Measurements from ENCODE around the gene PNKP.

PNKP gene

GRCh38 chr19:49877020-49877878, 9.9 kb upstream of the PNKP start, which contains the start of the genes AKT1S1 and TBC1D17:
Gene AKT1S1 (minus strand): TSS chr19:49877355. CDS start chr19:49873295, 4,060 bp downstream.
Gene TBC1D17 (plus strand): TSS chr19:49877702. CDS start chr19:49877724, 22 bp downstream.
- ChIA-PET CTCF (no interaction called here), POLR2A (interaction anchor here (0.8 to 3.5 kb wide), 14 partner anchors 9 to 201 kb away, joined by 3 to 26 read pairs (median 6); partner anchors contain the start of genes ATF5, FUZ, NUP62 and PTOV1)
- TF ChIP-seq PKNOX1 (IDR thresholded peaks at IDR 0.05): no peak
- peak; percentile 100 for TF ChIP-seq FOXK2 (IDR thresholded peaks at IDR 0.05)
- no peak for TF ChIP-seq TARDBP (IDR thresholded peaks at IDR 0.05)
- no peak for TF ChIP-seq ARNT (IDR thresholded peaks at IDR 0.05)
- TF ChIP-seq L3MBTL2 (conservative IDR thresholded peaks at IDR 0.05): peak; percentile 24
- TF ChIP-seq ELF4 (IDR thresholded peaks at IDR 0.05): peak; percentile 45; the same call in 1 of the 2 replicates
- peak; percentile 90 for DNase-seq (ENCODE audit: extremely low spot score)

- TF ChIP-seq L3MBTL2 (conservative IDR thresholded peaks at IDR 0.05) (peak; percentile 64), PKNOX1 (IDR thresholded peaks at IDR 0.05) (peak; percentile 68), ARNT (IDR thresholded peaks at IDR 0.05) (no peak)
- ChIA-PET CTCF (no interaction called here), POLR2A (interaction anchor here (0.7 to 3.5 kb wide), 16 partner anchors 8 to 200 kb away, joined by 3 to 26 read pairs (median 4); partner anchors contain the start of genes ATF5, FUZ, NUP62 and PTOV1)
- peak; percentile 80 for DNase-seq (ENCODE audit: extremely low spot score)
These were observed 9.1 kb upstream of the PNKP start for GRCh38 chr19:49876422-49877019.

- ChIA-PET CTCF (interaction anchor here (0.6 kb wide), 1 partner anchor 371 kb away, joined by 4 read pairs; no protein-coding TSS in a partner anchor), POLR2A (interaction anchor here (0.7 to 3.5 kb wide), 12 partner anchors 7 to 68 kb away, joined by 3 to 26 read pairs (median 10); partner anchors contain the start of genes ATF5, FUZ, NUP62 and PTOV1)
- peak; percentile 57 for DNase-seq (ENCODE audit: extremely low spot score)
- no peak for TF ChIP-seq PKNOX1 (IDR thresholded peaks at IDR 0.05)
- no peak for TF ChIP-seq SP1 (IDR thresholded peaks at IDR 0.05)
- TF ChIP-seq ARNT (IDR thresholded peaks at IDR 0.05): no peak
- TF ChIP-seq FOXK2 (IDR thresholded peaks at IDR 0.05): no peak
- TF ChIP-seq FOXM1 (IDR thresholded peaks at IDR 0.05; ENCODE audit: borderline replicate concordance): no peak
- TF ChIP-seq NFRKB (IDR thresholded peaks at IDR 0.05): no peak
- no peak for TF ChIP-seq CTBP1 (IDR thresholded peaks at IDR 0.05; ENCODE audit: borderline replicate concordance)
- no peak for TF ChIP-seq FOXA1 (IDR thresholded peaks at IDR 0.05)
- TF ChIP-seq ZNF384 (IDR thresholded peaks at IDR 0.05): no peak
- no peak for TF ChIP-seq L3MBTL2 (conservative IDR thresholded peaks at IDR 0.05)
- TF ChIP-seq SUZ12 (IDR thresholded peaks at IDR 0.05): no peak
- no peak for TF ChIP-seq LEF1 (IDR thresholded peaks at IDR 0.05; ENCODE audit: borderline replicate concordance)
- TF ChIP-seq HDGF (IDR thresholded peaks at IDR 0.05; ENCODE audit: borderline replicate concordance): no peak
- TF ChIP-seq BHLHE40 (IDR thresholded peaks at IDR 0.05; ENCODE audit: borderline replicate concordance): no peak
- TF ChIP-seq ELF4 (IDR thresholded peaks at IDR 0.05): no peak
- no peak for TF ChIP-seq TARDBP (IDR thresholded peaks at IDR 0.05)
These were observed 8.6 kb upstream of the PNKP start for GRCh38 chr19:49875857-49876421.

GRCh38 chr19:49875177-49875576, 7.8 kb upstream of the PNKP start:
- ChIA-PET POLR2A (interaction anchor here (1.4 to 3.5 kb wide), 3 partner anchors 11 to 62 kb away, joined by 3 to 26 read pairs (median 14); partner anchors contain the start of gene FUZ), CTCF (no interaction called here)
- TF ChIP-seq HDGF (IDR thresholded peaks at IDR 0.05; ENCODE audit: borderline replicate concordance) (no peak), BHLHE40 (IDR thresholded peaks at IDR 0.05; ENCODE audit: borderline replicate concordance) (no peak), SUZ12 (IDR thresholded peaks at IDR 0.05) (no peak), ELF4 (IDR thresholded peaks at IDR 0.05) (no peak)
- no peak for DNase-seq (ENCODE audit: extremely low spot score)

- DNase-seq (ENCODE audit: extremely low spot score): no peak
- TF ChIP-seq ZNF384 (IDR thresholded peaks at IDR 0.05): no peak
- ChIA-PET POLR2A (interaction anchor here (3.5 kb wide), 1 partner anchor 62 kb away, joined by 14 read pairs; the partner anchor contains the start of gene FUZ), CTCF (no interaction called here)
These were observed 7.3 kb upstream of the PNKP start for GRCh38 chr19:49874503-49875157.

- ChIA-PET POLR2A (no interaction called here), CTCF (no interaction called here)
- no peak for DNase-seq (ENCODE audit: extremely low spot score)
- no peak for TF ChIP-seq FOXK2 (IDR thresholded peaks at IDR 0.05)
- no peak for TF ChIP-seq CTBP1 (IDR thresholded peaks at IDR 0.05; ENCODE audit: borderline replicate concordance)
- no peak for TF ChIP-seq ARNT (IDR thresholded peaks at IDR 0.05)
- TF ChIP-seq PKNOX1 (IDR thresholded peaks at IDR 0.05): no peak
- no peak for TF ChIP-seq FOXA1 (IDR thresholded peaks at IDR 0.05)
- no peak for TF ChIP-seq SUZ12 (IDR thresholded peaks at IDR 0.05)
- no peak for TF ChIP-seq FOXM1 (IDR thresholded peaks at IDR 0.05; ENCODE audit: borderline replicate concordance)
These were observed 6.5 kb upstream of the PNKP start for GRCh38 chr19:49873834-49874233.

Measured in HEK293T (cell line).